Activated naive CD8-positive, alpha-beta T cell (primary cell): ENCODE data around the gene TPST2.
A peak's percentile ranks its signal among the peaks of the same experiment; 100 is the strongest.

Source experiments
- H3K27ac Mint-ChIP-seq: one replicate; pipeline ENCODE4 v1.8.0; 2021; ENCODE audit warnings: mixed read lengths
- H3K27me3 Mint-ChIP-seq: one replicate; pipeline ENCODE4 v1.8.0; 2021; ENCODE audit warnings: mixed read lengths
- H3K36me3 Mint-ChIP-seq: one replicate; pipeline ENCODE4 v1.8.0; 2021; ENCODE audit warnings: mixed read lengths
- H3K4me1 Mint-ChIP-seq: one replicate; pipeline ENCODE4 v1.8.0; 2021; ENCODE audit warnings: low read depth, mixed read lengths
- H3K4me3 Mint-ChIP-seq: one replicate; pipeline ENCODE4 v1.8.0; 2021; ENCODE audit warnings: mild to moderate bottlenecking, mixed read lengths
- H3K9me3 Mint-ChIP-seq: one replicate; pipeline ENCODE4 v1.8.0; 2021; ENCODE audit warnings: low read depth, mixed read lengths

TPST2 gene

DNA sequence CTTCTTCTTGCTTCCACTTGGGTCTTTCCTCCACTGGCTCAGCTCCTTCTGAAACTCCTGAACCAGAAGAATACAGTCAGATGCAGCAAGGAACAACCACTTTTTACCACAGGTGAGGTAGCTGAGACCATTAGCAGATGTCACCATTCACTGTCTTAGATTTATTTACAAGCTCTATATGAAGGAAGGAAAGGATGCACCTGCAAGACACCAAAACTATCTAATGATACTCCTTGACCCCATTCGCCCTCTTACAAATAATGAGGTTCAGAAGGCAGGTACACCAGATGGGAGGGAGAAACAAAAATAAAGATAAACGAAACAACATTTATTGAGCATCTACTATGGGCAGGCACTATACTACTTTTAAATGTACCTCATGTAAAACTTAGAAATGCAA is 87.9 kb downstream of the TPST2 start:
- no peak overlapping the region for H3K27ac Mint-ChIP-seq
- H3K4me1 Mint-ChIP-seq, result peaks cover 26% of the 10 kb centered on the region
- peaks cover 9% of the 10 kb centered on the region for H3K36me3 Mint-ChIP-seq
- H3K4me3 Mint-ChIP-seq, result no peak overlapping the region
- H3K9me3 Mint-ChIP-seq, result no peaks in the 10 kb centered on the region
- H3K27me3 Mint-ChIP-seq, result no peaks in the 10 kb centered on the region

- Mint-ChIP-seq H3K27ac (no peak overlapping the region), H3K4me1 (peaks cover 22% of the 10 kb centered on the region), H3K9me3 (no peaks in the 10 kb centered on the region), H3K27me3 (no peaks in the 10 kb centered on the region), H3K36me3 (peaks cover 5% of the 10 kb centered on the region), H3K4me3 (no peak overlapping the region)
These were observed 90.7 kb downstream of the TPST2 start for GRCh38 chr22:26499188-26499703.

DNA sequence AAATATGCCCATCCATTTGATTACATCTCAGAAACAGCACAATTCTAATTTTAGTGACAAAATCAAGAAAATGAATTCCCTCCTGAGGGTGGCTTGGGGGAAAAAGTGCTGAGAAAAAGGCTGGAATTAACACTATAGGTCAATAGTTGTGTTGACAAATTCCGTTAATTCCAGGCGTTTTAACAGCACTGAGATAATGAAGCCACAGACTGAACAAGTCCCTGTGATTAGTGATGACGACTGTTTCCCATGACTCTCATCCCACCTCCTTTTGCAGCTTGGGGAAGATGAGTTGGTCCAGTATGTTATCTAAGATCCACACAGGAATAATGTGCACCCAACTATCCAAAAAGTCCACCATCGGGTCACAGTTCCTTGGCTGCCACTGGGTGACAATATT is 93.5 kb downstream of the TPST2 start:
- Mint-ChIP-seq H3K36me3 (peaks cover 3% of the 10 kb centered on the region), H3K4me3 (no peak overlapping the region), H3K4me1 (peaks cover 5% of the 10 kb centered on the region), H3K27ac (no peak overlapping the region), H3K27me3 (no peaks in the 10 kb centered on the region), H3K9me3 (no peaks in the 10 kb centered on the region)

DNA sequence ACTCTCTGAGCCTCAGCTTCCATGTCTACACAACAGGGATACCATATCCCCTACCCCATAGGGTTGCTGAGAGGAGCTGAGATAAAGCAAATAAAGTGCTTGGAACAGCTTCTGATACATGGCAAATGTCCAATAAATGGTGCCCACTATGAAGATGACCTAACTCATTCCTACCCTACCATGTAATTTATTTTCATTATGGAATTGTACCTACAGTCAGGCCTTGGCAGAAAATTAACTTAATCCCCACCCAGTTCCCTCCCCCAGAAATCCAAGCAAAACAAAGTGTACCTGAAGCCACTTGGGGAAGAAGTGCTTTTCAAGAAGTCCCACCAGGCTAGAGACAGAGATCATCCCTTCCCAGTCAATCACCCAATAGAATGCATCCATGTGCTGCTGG is 95.4 kb downstream of the TPST2 start:
- no peak overlapping the region for H3K4me3 Mint-ChIP-seq
- H3K27ac Mint-ChIP-seq, result no peak overlapping the region
- H3K36me3 Mint-ChIP-seq, result peaks cover 3% of the 10 kb centered on the region
- H3K9me3 Mint-ChIP-seq, result no peaks in the 10 kb centered on the region
- H3K27me3 Mint-ChIP-seq, result no peaks in the 10 kb centered on the region
- H3K4me1 Mint-ChIP-seq, result peaks cover 3% of the 10 kb centered on the region

DNA sequence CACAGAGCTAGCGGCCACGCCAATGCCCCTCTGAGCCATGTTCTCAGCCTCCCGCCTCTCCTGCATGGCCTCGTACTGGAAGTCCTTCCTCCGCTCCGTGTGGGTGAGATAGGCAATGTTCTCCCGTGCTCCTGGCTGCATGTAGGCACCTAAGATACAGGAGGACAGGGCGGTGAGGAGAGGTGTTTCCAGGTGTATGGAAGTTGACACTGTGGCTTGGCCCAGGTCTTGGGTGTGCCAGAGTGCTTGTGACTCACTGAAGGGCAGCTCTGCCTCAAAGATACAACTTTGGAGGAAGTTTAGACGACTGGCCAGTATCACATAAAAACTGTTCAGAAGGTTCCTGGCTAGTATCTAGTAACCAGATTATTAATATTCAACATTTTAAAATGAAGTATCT is 97.7 kb downstream of the TPST2 start:
- H3K27ac Mint-ChIP-seq, result no peak overlapping the region
- H3K27me3 Mint-ChIP-seq, result no peaks in the 10 kb centered on the region
- H3K9me3 Mint-ChIP-seq, result no peaks in the 10 kb centered on the region
- H3K36me3 Mint-ChIP-seq, result peaks cover 3% of the 10 kb centered on the region
- peaks cover 3% of the 10 kb centered on the region for H3K4me1 Mint-ChIP-seq
- H3K4me3 Mint-ChIP-seq, result no peak overlapping the region

GRCh38 chr22:26489447-26490036 is 100.4 kb downstream of the TPST2 start:
- Mint-ChIP-seq H3K4me3 (no peak overlapping the region), H3K27me3 (no peaks in the 10 kb centered on the region), H3K27ac (peak overlapping the region; percentile 71), H3K36me3 (peaks cover 3% of the 10 kb centered on the region), H3K4me1 (peaks cover 18% of the 10 kb centered on the region), H3K9me3 (no peaks in the 10 kb centered on the region)

DNA sequence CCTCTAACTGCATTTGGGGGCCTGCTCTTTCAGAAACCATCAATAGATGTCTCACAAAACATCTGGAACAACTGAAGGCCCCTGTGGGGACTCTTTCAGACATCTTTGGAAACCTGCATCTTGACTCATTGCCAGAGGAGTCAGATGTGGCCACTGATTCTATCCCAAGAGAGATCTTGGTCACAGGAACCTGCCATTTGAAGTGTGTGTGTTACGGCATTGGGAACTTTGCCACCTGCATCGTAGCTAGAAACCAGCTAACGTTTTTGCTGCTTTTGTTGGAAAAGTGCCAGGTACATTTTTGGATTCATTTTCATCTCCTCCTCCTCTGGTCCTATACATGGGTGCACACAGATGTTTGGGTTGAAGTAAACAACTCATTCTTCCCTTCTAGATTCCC is 101.9 kb downstream of the TPST2 start:
- Mint-ChIP-seq H3K27me3 (no peaks in the 10 kb centered on the region), H3K4me3 (no peak overlapping the region), H3K36me3 (no peaks in the 10 kb centered on the region)

GRCh38 chr22:26486394-26486793 is 103.5 kb downstream of the TPST2 start:
- Mint-ChIP-seq H3K4me1 (peaks cover 39% of the 10 kb centered on the region), H3K27me3 (no peaks in the 10 kb centered on the region), H3K4me3 (peak overlapping the region; percentile 48), H3K27ac (no peak overlapping the region), H3K9me3 (no peaks in the 10 kb centered on the region), H3K36me3 (peaks cover 3% of the 10 kb centered on the region)

More for the DNA sequence above, 101.9 kb downstream of the TPST2 start:
- Mint-ChIP-seq H3K4me1 (peaks cover 23% of the 10 kb centered on the region), H3K9me3 (no peaks in the 10 kb centered on the region), H3K27ac (no peak overlapping the region)

DNA sequence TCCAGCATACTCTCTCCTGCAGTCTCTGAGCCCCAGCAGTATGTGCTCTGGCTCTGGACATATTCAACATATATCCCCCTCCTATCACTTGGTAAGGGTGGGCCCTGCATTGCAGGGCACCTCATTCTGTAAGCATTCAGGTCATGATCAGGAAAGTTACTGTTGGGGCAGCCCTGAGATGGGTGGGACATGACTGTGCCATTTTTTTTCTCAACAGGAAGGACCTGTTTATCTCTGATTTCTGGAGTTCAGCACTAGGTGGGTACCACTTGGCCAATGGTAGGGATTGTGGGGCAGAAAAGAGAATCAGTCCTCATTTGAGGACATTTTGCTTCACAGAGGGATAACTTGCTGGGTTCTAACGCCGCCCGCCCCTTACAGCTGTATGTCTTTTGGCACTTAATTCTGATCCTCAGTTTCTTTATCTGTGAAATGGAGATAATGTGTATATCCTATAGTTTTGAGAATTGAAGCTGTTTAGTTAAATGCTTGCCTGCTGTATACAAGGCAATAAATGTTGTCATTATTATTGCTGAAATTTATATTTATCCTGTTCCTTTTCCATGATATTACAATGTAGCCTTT is 104.0 kb downstream of the TPST2 start:
- Mint-ChIP-seq H3K27me3 (no peaks in the 10 kb centered on the region), H3K4me1 (peaks cover 44% of the 10 kb centered on the region), H3K36me3 (peaks cover 5% of the 10 kb centered on the region), H3K27ac (peak overlapping the region; percentile 72), H3K9me3 (no peaks in the 10 kb centered on the region), H3K4me3 (peak overlapping the region; percentile 99)

- H3K36me3 Mint-ChIP-seq, result peaks cover 5% of the 10 kb centered on the region
- no peaks in the 10 kb centered on the region for H3K27me3 Mint-ChIP-seq
- H3K9me3 Mint-ChIP-seq, result no peaks in the 10 kb centered on the region
- H3K27ac Mint-ChIP-seq, result peak overlapping the region; percentile 72
- peak overlapping the region; percentile 99 for H3K4me3 Mint-ChIP-seq
- H3K4me1 Mint-ChIP-seq, result peaks cover 52% of the 10 kb centered on the region
These were observed 104.9 kb downstream of the TPST2 start for GRCh38 chr22:26485013-26485412.

- Mint-ChIP-seq H3K27ac (peak overlapping the region; percentile 95), H3K36me3 (peaks cover 11% of the 10 kb centered on the region), H3K4me3 (peak overlapping the region; percentile 99), H3K4me1 (peaks cover 59% of the 10 kb centered on the region), H3K27me3 (no peaks in the 10 kb centered on the region), H3K9me3 (no peaks in the 10 kb centered on the region)
These were observed 105.6 kb downstream of the TPST2 start for GRCh38 chr22:26484360-26484706.

DNA sequence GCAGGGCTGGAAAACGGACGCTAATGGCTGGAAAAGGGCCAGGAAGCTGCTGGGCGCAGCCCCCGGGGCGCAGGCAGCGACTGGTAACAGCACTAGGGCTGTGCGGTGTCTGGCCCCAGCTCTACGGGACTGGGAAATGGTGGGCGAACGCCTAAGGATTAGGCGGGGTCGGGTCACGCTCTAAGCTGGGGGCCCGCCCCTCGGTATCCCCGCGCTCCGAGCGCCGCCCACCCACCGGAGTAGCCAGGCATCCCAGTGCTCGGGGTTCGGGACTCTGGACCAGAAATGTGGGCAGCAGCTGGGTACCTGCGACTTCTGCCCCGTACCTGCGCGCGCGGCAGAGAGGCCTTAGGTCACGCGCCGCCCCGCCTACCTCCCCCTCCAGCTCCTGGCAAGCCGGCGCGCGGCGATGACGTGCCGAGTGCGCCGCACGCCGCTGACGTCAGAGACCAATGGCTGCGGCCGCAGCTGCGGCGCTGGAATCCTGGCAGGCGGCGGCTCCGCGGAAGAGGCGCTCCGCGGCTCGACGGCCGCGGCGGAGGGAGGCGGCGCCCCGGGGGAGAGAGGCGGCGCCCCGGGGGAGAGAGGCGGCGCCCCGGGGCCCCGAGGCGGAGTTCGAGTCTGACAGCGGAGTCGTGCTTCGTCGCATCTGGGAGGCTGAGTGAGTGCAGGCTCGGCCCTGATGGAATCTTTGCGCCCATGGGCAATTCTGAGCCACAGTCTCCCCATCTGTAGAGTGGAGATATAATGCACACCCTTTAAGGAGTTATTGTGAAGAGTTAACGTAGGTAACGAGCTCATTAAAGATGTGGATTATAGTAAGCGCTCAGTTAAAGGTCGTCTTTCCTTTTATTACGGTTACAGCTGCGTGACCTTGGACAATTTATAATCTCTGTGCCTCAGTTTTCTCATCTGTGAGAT is 106.2 kb downstream of the TPST2 start, which contains the start of the genes HPS4 and SRRD:
Gene HPS4, minus strand, starts transcription at position 345 of the 921 bp plus-strand sequence. CDS start 2,021 bp downstream, outside the sequence.
Gene SRRD, plus strand, starts transcription at position 439 of the 921 bp plus-strand sequence. Its CDS starts 14 bp downstream, at position 453.
- Mint-ChIP-seq H3K4me3 (peak within 1 kb of the TSS; percentile 99), H3K27ac (peak within 1 kb of the TSS; percentile 96), H3K9me3 (no peaks in the 10 kb centered on the region), H3K27me3 (no peaks in the 10 kb centered on the region), H3K36me3 (peaks cover 13% of the 10 kb centered on the region), H3K4me1 (peaks cover 66% of the 10 kb centered on the region)

DNA sequence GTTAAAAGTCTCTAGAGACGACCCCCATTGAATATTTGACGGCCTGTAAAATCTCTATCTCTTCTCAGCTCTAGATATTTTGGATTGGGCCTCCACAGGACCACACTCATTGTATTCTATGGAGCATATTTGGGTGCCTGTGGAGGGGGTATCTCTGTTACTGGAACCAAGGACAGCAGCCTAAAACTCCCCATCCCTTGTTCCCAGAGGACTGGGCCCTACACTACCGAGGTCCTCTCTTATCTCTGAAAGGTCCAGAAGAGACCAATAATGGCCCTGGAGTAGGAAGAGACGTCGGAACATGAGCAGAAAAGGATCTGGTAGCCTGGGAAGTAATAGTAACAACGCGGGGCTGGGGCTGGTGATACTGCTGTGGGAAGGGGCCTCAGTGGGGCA is 106.9 kb downstream of the TPST2 start:
- Mint-ChIP-seq H3K4me1 (peaks cover 66% of the 10 kb centered on the region), H3K9me3 (no peaks in the 10 kb centered on the region), H3K27me3 (no peaks in the 10 kb centered on the region), H3K4me3 (peak overlapping the region; percentile 99), H3K36me3 (peaks cover 13% of the 10 kb centered on the region), H3K27ac (peak overlapping the region; percentile 96)

DNA sequence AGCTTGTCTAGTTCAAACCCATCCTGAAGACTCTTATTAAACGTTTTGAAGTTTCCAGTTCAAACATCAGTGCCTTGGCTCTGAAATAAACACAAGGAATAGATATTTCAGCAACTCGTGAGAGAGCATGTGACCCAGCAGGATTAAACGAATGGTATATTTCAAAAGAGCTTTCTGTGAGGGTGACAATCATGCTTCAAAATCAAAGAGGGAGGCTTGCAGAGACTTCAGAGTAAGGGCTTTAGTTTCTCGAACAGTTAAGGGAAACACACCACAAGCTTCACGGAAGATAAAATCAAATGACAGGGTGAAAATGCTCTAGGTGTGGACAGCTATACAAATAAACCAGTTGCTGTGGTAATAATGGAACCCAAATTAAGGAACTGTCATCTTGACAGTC is 107.8 kb downstream of the TPST2 start:
- H3K36me3 Mint-ChIP-seq, result peaks cover 18% of the 10 kb centered on the region
- no peaks in the 10 kb centered on the region for H3K27me3 Mint-ChIP-seq
- peak overlapping the region; percentile 96 for H3K27ac Mint-ChIP-seq
- peak overlapping the region; percentile 99 for H3K4me3 Mint-ChIP-seq
- peaks cover 74% of the 10 kb centered on the region for H3K4me1 Mint-ChIP-seq
- H3K9me3 Mint-ChIP-seq, result no peaks in the 10 kb centered on the region

DNA sequence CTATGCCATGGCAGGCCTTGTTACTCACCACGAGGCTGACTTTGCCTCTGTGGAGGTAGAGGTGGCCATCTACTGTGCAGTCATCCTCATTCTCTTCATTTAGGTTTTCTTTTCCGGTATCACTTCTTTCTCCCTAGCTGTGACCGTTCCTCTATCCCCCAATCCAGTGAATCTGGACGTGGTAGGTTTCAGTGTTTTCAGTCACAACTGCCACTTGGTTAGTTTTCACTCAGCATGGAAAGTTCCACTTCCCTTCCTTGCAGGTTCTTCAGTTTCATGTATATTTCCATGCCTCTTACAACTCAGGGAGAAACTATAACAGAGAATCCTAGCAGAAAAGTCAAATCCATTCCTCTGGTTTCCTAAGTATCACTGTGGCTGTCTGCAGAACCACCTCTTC is 108.2 kb downstream of the TPST2 start:
- Mint-ChIP-seq H3K27me3 (no peaks in the 10 kb centered on the region), H3K27ac (peak overlapping the region; percentile 96), H3K4me3 (peak overlapping the region; percentile 99), H3K9me3 (no peaks in the 10 kb centered on the region), H3K4me1 (peaks cover 77% of the 10 kb centered on the region), H3K36me3 (peaks cover 21% of the 10 kb centered on the region)
